ENCODE results near the gene DPH3.

Gene DPH3

DNA sequence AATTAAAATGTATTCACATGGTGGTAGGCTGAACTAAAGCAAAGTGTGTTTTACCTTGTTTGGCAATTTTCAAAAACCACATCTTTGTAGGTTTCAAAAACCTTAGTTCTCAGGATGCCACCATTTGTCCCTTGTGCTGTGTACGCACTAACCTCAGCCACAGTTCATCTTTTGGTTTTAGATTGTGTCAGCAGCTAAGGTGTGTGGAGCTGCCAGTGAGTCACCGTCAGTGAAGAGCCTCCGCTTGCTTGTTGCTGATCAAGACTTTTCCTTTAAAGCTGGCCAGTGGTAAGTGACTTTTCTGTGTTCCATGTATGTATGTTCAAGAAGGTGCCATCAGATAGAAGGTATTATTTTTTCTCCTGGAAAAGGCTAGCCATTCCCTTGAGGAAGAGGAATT, 21.4 kb upstream of the DPH3 start:
- TF ChIP-seq, protein P1, sequence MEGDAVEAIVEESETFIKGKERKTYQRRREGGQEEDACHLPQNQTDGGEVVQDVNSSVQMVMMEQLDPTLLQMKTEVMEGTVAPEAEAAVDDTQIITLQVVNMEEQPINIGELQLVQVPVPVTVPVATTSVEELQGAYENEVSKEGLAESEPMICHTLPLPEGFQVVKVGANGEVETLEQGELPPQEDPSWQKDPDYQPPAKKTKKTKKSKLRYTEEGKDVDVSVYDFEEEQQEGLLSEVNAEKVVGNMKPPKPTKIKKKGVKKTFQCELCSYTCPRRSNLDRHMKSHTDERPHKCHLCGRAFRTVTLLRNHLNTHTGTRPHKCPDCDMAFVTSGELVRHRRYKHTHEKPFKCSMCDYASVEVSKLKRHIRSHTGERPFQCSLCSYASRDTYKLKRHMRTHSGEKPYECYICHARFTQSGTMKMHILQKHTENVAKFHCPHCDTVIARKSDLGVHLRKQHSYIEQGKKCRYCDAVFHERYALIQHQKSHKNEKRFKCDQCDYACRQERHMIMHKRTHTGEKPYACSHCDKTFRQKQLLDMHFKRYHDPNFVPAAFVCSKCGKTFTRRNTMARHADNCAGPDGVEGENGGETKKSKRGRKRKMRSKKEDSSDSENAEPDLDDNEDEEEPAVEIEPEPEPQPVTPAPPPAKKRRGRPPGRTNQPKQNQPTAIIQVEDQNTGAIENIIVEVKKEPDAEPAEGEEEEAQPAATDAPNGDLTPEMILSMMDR (IDR thresholded peaks at IDR 0.05; ENCODE audit: low read depth, low read length) = no peak
- DNase-seq (ENCODE audit: low read depth in 2 of 2) = no peak
- H3K4me3 ChIP-seq (replicated peaks in 1 of 2; ENCODE audit: low read depth in 2 of 2, low read length in 2 of 2) = no peak overlapping the region

DNA sequence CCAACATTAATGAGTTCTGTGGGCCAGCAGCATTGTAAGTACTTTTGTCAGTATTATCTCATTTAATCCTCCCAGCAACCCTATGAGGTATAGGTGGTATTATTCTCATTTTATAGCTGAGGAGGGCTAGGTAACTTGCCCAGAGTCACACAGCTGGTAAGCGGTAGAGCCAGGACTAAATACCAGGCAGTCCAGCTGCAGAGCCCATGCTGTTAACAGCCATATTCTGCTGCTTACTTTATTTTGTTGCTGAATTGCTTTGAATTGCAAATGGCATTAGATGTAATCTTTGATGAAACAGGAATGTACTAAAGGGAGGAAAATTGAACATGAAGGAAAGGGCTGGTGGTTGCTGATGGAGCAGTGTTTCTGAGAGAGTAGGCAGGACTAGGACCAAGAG, 19.9 kb upstream of the DPH3 start:
- H3K4me3 ChIP-seq (replicated peaks in 1 of 2; ENCODE audit: low read depth in 2 of 2, low read length in 2 of 2) = no peak overlapping the region
- TF ChIP-seq, protein P1 (IDR thresholded peaks at IDR 0.05; ENCODE audit: low read depth, low read length) = no peak
- no peak for DNase-seq (ENCODE audit: low read depth in 2 of 2)

DNA sequence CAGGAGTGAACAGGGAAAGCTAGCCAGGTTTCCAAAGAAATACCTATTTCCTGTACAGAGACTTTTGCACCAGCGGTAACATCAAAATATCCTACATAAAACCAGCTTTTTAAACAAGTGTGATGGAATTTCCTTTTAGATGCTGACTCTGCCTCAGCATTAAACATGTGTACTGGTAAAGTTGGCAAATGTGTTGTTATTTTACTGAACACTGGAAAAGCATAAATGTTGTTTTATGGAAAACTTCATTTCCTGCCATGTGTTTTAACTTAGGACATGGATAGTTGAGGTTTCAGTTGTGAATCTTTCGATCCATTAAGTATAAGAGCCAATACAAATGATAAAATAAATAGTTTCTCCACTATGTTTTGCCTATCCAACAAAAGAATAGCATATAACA, 15.9 kb upstream of the DPH3 start:
- DNase-seq (ENCODE audit: low read depth in 2 of 2) = no peak
- H3K4me3 ChIP-seq (replicated peaks in 1 of 2; ENCODE audit: low read depth in 2 of 2, low read length in 2 of 2) = no peak overlapping the region
- TF ChIP-seq, protein P1 (IDR thresholded peaks at IDR 0.05; ENCODE audit: low read depth, low read length) = no peak

DNA sequence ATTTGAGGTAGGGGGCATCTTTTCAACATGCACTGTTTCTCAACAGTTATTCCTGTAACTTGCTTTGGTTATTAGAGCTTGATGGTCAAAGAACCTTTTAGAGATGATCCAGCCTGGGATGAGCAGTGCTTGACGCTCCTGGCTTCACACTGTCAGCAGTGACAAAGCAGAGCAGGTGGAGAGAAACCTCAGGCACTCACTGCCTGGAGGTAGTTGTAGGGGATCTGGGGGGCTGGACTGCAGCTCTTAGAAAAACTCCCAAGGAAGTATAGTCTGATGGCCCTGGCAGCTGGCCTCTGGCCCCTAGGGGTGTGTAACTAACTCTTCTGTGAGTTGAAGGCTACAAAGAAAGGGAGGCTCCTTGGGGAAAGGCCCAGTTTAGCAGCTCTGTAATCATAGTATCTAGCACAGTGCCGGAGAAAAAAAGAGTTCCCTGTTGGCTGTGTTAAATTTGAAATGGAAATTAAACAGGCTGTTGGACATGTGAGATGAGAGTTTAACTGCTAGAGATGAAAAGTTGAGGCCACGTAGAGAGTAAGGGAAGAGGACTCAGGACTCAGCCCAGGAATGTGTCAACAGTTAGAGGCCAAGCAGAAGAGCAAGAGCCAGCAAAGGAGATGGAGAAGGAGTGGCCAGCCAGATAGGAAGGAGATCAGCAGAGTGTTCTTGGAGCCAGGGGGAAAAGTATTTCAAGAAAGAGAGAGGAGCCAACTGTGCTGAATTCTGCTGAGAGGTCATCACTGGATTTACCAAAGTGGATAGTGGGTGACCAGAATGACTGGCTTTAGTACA, 14.5 kb upstream of the DPH3 start:
- H3K4me3 ChIP-seq (replicated peaks in 1 of 2; ENCODE audit: low read depth in 2 of 2, low read length in 2 of 2) = no peak overlapping the region
- peak in 1 of 2 donors; percentile 27 for DNase-seq (ENCODE audit: low read depth in 2 of 2)
- TF ChIP-seq, protein P1 (IDR thresholded peaks at IDR 0.05; ENCODE audit: low read depth, low read length) = no peak

DNA sequence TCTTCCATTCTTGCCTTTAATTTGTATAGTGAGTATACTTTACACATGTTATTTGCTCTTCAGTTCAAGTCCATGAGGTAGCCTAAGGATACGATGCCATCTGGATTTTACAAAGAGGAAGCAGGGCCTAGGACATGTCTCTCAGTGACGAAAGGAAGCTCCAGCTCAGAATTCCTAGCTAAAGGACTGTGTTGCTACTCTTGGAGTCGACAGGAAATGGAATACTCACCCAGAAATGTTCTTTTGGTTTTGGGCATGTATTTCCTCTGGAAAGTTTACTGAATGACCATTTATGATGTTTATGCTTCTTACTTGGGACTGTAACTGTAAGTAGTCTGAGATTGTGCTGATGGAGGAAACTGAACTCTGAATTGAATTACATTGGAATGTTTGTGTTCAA, 12.7 kb upstream of the DPH3 start:
- peak in 1 of 2 donors; percentile 38 for DNase-seq (ENCODE audit: low read depth in 2 of 2)
- no peak overlapping the region for H3K4me3 ChIP-seq (replicated peaks in 1 of 2; ENCODE audit: low read depth in 2 of 2, low read length in 2 of 2)
- TF ChIP-seq, protein P1 (IDR thresholded peaks at IDR 0.05; ENCODE audit: low read depth, low read length) = no peak

DNA sequence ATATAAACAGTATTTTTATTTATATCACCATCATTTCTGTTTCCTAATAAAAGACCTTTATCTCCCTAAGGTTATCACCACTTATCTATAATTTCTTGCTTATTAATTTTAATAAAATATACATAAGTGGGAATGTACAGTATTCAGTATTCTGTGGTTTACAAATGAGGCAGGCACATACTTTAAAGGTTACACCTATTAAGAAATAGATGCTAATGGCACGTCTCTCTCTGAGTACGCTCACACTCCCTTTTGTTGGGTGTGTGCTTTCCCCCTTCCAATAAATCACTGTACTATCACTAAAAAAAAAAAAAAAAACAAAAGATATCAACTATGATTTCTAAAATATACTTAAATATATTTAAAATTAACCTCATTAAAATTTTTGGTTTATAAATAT, 9.1 kb upstream of the DPH3 start:
- TF ChIP-seq, protein P1 (IDR thresholded peaks at IDR 0.05; ENCODE audit: low read depth, low read length) = no peak
- DNase-seq (ENCODE audit: low read depth in 2 of 2) = no peak
- H3K4me3 ChIP-seq (replicated peaks in 1 of 2; ENCODE audit: low read depth in 2 of 2, low read length in 2 of 2) = no peak overlapping the region

DNA sequence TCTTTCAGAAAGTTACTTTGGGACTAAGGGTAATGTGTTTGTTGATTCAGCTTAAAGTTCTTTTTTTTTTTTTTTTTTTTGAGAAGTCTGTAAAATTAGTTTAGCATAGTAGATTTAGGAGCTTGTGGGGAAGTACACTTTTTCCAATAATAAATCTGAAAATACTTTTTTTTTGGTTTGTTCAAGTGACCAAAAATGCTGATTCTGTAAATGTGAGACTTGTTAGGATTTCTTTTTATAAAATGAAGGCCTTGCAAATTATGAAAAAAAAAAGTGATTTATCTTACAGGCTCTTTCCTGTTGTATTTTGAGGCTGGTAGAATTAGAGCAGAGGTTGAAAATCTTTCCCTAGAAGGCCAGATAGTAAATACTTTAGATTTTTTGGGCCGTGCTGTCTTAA, 7.8 kb upstream of the DPH3 start:
- no peak for DNase-seq (ENCODE audit: low read depth in 2 of 2)
- H3K4me3 ChIP-seq (replicated peaks in 1 of 2; ENCODE audit: low read depth in 2 of 2, low read length in 2 of 2) = no peak overlapping the region
- TF ChIP-seq, protein P1 (IDR thresholded peaks at IDR 0.05; ENCODE audit: low read depth, low read length) = no peak

Data from cardiac fibroblast (primary cell).